Glutamatergic neuron (in vitro differentiated cells): ENCODE results near the gene MAP7. TPM values are rescaled to one million over a fixed set of nuclear protein-coding genes. Genes with fewer than 3 reads are reported as not detected.

Experiments
- DNase-seq: peaks from one replicate; pipeline ENCODE4 v3.0.0; 2022
- H3K27ac Mint-ChIP-seq: one replicate; pipeline ENCODE4 v1.8.0; 2020; ENCODE audit warnings: mild to moderate bottlenecking, mixed read lengths, inconsistent platforms; ENCODE audit not compliant: unreplicated experiment
- H3K27me3 Mint-ChIP-seq: one replicate; pipeline ENCODE4 v1.8.0; 2020; ENCODE audit warnings: mild to moderate bottlenecking, moderate library complexity, mixed read lengths, inconsistent platforms; ENCODE audit not compliant: unreplicated experiment
- H3K36me3 Mint-ChIP-seq: one replicate; pipeline ENCODE4 v1.8.0; 2020; ENCODE audit warnings: mild to moderate bottlenecking, mixed read lengths, inconsistent platforms; ENCODE audit not compliant: unreplicated experiment
- H3K4me1 Mint-ChIP-seq: one replicate; pipeline ENCODE4 v1.8.0; 2020; ENCODE audit warnings: mild to moderate bottlenecking, low read depth, mixed read lengths, inconsistent platforms; ENCODE audit not compliant: unreplicated experiment
- H3K4me3 Mint-ChIP-seq: one replicate; pipeline ENCODE4 v1.8.0; 2020; ENCODE audit warnings: mild to moderate bottlenecking, mixed read lengths, inconsistent platforms; ENCODE audit not compliant: unreplicated experiment
- H3K9me3 Mint-ChIP-seq: one replicate; pipeline ENCODE4 v1.8.0; 2020; ENCODE audit warnings: mild to moderate bottlenecking, moderate library complexity, mixed read lengths, inconsistent platforms; ENCODE audit not compliant: unreplicated experiment
- CTCF ChIP-seq: fragments of 200-600 bp; sonication (generic); IDR thresholded peaks from one replicate; pipeline ENCODE4 v1.5.0; 2021; ENCODE audit not compliant: partially characterized antibody, unreplicated experiment
- total RNA-seq: library from RNA; stranded (reverse); fragmentation: NEBNext Ultra II Directional; extraction: Animal tissue kit (Norgen Biotek cat#: 25700); gene quantifications from one replicate; pipeline ENCODE4 v1.2.1, GENCODE V29; 2021; ENCODE audit not compliant: unreplicated experiment

Gene MAP7
- total RNA-seq, 1 donor from 2014 or later, result 2.2 TPM

- no peaks in the 10 kb centered on the region for H3K36me3 Mint-ChIP-seq
- H3K4me1 Mint-ChIP-seq, result peaks cover 30% of the 10 kb centered on the region
- H3K27ac Mint-ChIP-seq, result peak overlapping the region; percentile 29
- TF ChIP-seq CTCF, result no peak
- H3K27me3 Mint-ChIP-seq, result peaks cover 8% of the 10 kb centered on the region
- no peak overlapping the region for H3K4me3 Mint-ChIP-seq
- no peak for DNase-seq
- H3K9me3 Mint-ChIP-seq, result no peaks in the 10 kb centered on the region
Measured at GRCh38 chr6:136524339-136524935, 25.8 kb downstream of the MAP7 start.

GRCh38 chr6:136523196-136523595, 27.0 kb downstream of the MAP7 start:
- Mint-ChIP-seq H3K27me3 (peaks cover 8% of the 10 kb centered on the region), H3K4me1 (peaks cover 30% of the 10 kb centered on the region), H3K36me3 (no peaks in the 10 kb centered on the region), H3K27ac (no peak overlapping the region), H3K4me3 (no peak overlapping the region), H3K9me3 (no peaks in the 10 kb centered on the region)
- no peak for TF ChIP-seq CTCF
- no peak for DNase-seq

- no peak for TF ChIP-seq CTCF
Measured at GRCh38 chr6:136522636-136523035, 27.6 kb downstream of the MAP7 start.

GRCh38 chr6:136521911-136522310, 28.3 kb downstream of the MAP7 start:
- no peak for DNase-seq
- TF ChIP-seq CTCF, result no peak
- peaks cover 8% of the 10 kb centered on the region for H3K27me3 Mint-ChIP-seq
- no peak overlapping the region for H3K27ac Mint-ChIP-seq
- H3K4me3 Mint-ChIP-seq, result no peak overlapping the region
- H3K36me3 Mint-ChIP-seq, result no peaks in the 10 kb centered on the region
- no peaks in the 10 kb centered on the region for H3K9me3 Mint-ChIP-seq
- H3K4me1 Mint-ChIP-seq, result peaks cover 25% of the 10 kb centered on the region

More at GRCh38 chr6:136522636-136523035, 27.6 kb downstream of the MAP7 start:
- DNase-seq, result no peak
- H3K27me3 Mint-ChIP-seq, result peaks cover 8% of the 10 kb centered on the region
- no peaks in the 10 kb centered on the region for H3K36me3 Mint-ChIP-seq
- peaks cover 30% of the 10 kb centered on the region for H3K4me1 Mint-ChIP-seq
- H3K27ac Mint-ChIP-seq, result no peak overlapping the region
- H3K4me3 Mint-ChIP-seq, result no peak overlapping the region
- no peaks in the 10 kb centered on the region for H3K9me3 Mint-ChIP-seq

GRCh38 chr6:136521427-136521826, 28.8 kb downstream of the MAP7 start:
- no peak overlapping the region for H3K4me3 Mint-ChIP-seq
- H3K27ac Mint-ChIP-seq, result no peak overlapping the region
- no peaks in the 10 kb centered on the region for H3K36me3 Mint-ChIP-seq
- H3K27me3 Mint-ChIP-seq, result peaks cover 8% of the 10 kb centered on the region
- no peak for DNase-seq
- TF ChIP-seq CTCF, result no peak
- peaks cover 20% of the 10 kb centered on the region for H3K4me1 Mint-ChIP-seq
- H3K9me3 Mint-ChIP-seq, result no peaks in the 10 kb centered on the region
